T-helper 1 cell (primary cell): ENCODE data around the gene TSHZ2.
"Not testable (repeated sequence)": the region's sequence is repeated elsewhere in the genome, so short reads cannot be mapped to it uniquely, and the experiment has no call there.

Experiments used
- DNase-seq, 5 donors: peaks; one replicate each; pipeline ENCODE4 v3.0.0-alpha.2; 2012 to 2020

TSHZ2 gene

GRCh38 chr20:53089851-53090250, 117.7 kb downstream of the TSHZ2 start:
- not testable (repeated sequence) for DNase-seq

- no peak for DNase-seq
These were observed 119.6 kb downstream of the TSHZ2 start for GRCh38 chr20:53091789-53092188.

GRCh38 chr20:53092772-53093300, 120.7 kb downstream of the TSHZ2 start:
- no peak for DNase-seq

GRCh38 chr20:53097371-53097770, 125.2 kb downstream of the TSHZ2 start:
- DNase-seq: no peak

- DNase-seq: no peak
These were observed 125.6 kb downstream of the TSHZ2 start for GRCh38 chr20:53097791-53098190.

- no peak for DNase-seq
These were observed 126.5 kb downstream of the TSHZ2 start for GRCh38 chr20:53098621-53099020.

- DNase-seq: no peak
These were observed 127.7 kb downstream of the TSHZ2 start for GRCh38 chr20:53099856-53100255.

- no peak for DNase-seq
These were observed 128.3 kb downstream of the TSHZ2 start for GRCh38 chr20:53100476-53100911.

GRCh38 chr20:53101992-53102760, 130.0 kb downstream of the TSHZ2 start:
- no peak for DNase-seq

GRCh38 chr20:53103124-53103523, 131.0 kb downstream of the TSHZ2 start:
- DNase-seq: no peak

- DNase-seq: no peak
These were observed 132.7 kb downstream of the TSHZ2 start for GRCh38 chr20:53104884-53105283.

GRCh38 chr20:53116733-53117132, 144.6 kb downstream of the TSHZ2 start:
- no peak for DNase-seq

GRCh38 chr20:53122853-53123252, 150.7 kb downstream of the TSHZ2 start:
- no peak for DNase-seq

- DNase-seq: no peak
These were observed 152.0 kb downstream of the TSHZ2 start for GRCh38 chr20:53124075-53124551.

- DNase-seq: no peak
These were observed 152.6 kb downstream of the TSHZ2 start for GRCh38 chr20:53124803-53125202.

- DNase-seq: no peak
These were observed 154.0 kb downstream of the TSHZ2 start for GRCh38 chr20:53126185-53126584.

GRCh38 chr20:53127027-53127426, 154.9 kb downstream of the TSHZ2 start:
- no peak for DNase-seq

GRCh38 chr20:53128004-53128403, 155.8 kb downstream of the TSHZ2 start:
- no peak for DNase-seq

- no peak for DNase-seq
These were observed 157.4 kb downstream of the TSHZ2 start for GRCh38 chr20:53129563-53129962.

- no peak for DNase-seq
These were observed 158.6 kb downstream of the TSHZ2 start for GRCh38 chr20:53130795-53131194.

- DNase-seq: no peak
These were observed 161.0 kb downstream of the TSHZ2 start for GRCh38 chr20:53133125-53133524.

- DNase-seq: no peak
These were observed 161.5 kb downstream of the TSHZ2 start for GRCh38 chr20:53133628-53134027.

GRCh38 chr20:53136473-53136872, 164.3 kb downstream of the TSHZ2 start:
- DNase-seq: no peak

GRCh38 chr20:53138454-53139262, 166.5 kb downstream of the TSHZ2 start:
- peak in 1 of 5 donors; percentile 68 for DNase-seq
